UCSD-AML1 (cell line): ENCODE measurements around the gene SNAP47.

Experiments used
- DNase-seq: peaks from one replicate; lab custom pipeline; 2025; ENCODE audit not compliant: unreplicated experiment; lab: John Stamatoyannopoulos, UW

The SNAP47 gene

GRCh38 chr1:227795732-227796131 is 60.5 kb downstream of the SNAP47 start:
- no peak for DNase-seq

- no peak for DNase-seq
Measured at GRCh38 chr1:227796359-227796915, 61.2 kb downstream of the SNAP47 start.

GRCh38 chr1:227797144-227797543 is 61.9 kb downstream of the SNAP47 start:
- no peak for DNase-seq

- no peak for DNase-seq
Measured at GRCh38 chr1:227797625-227798024, 62.4 kb downstream of the SNAP47 start.

GRCh38 chr1:227798078-227798802 is 63.0 kb downstream of the SNAP47 start:
- no peak for DNase-seq

- no peak for DNase-seq
Measured at GRCh38 chr1:227799756-227800155, 64.5 kb downstream of the SNAP47 start.

GRCh38 chr1:227803933-227804332 is 68.7 kb downstream of the SNAP47 start:
- DNase-seq: no peak

- no peak for DNase-seq
Measured at GRCh38 chr1:227805606-227806197, 70.5 kb downstream of the SNAP47 start.

- no peak for DNase-seq
Measured at GRCh38 chr1:227808566-227808965, 73.3 kb downstream of the SNAP47 start.

GRCh38 chr1:227809026-227809425 is 73.8 kb downstream of the SNAP47 start:
- no peak for DNase-seq

- no peak for DNase-seq
Measured at GRCh38 chr1:227813962-227814361, 78.7 kb downstream of the SNAP47 start.

- DNase-seq: no peak
Measured at GRCh38 chr1:227815468-227816409, 80.5 kb downstream of the SNAP47 start, which contains the start of gene PRSS38. Gene PRSS38 (plus strand): TSS chr1:227815675. CDS start chr1:227815717, 42 bp downstream.

GRCh38 chr1:227816750-227817446 is 81.7 kb downstream of the SNAP47 start:
- no peak for DNase-seq

GRCh38 chr1:227823537-227823936 is 88.3 kb downstream of the SNAP47 start:
- DNase-seq: no peak

GRCh38 chr1:227824204-227824603 is 89.0 kb downstream of the SNAP47 start:
- no peak for DNase-seq

- no peak for DNase-seq
Measured at GRCh38 chr1:227828786-227829185, 93.6 kb downstream of the SNAP47 start.
